ENCODE measurements around the gene CAMKMT.

GRCh38 chr2:44759823-44760222 lies 398.1 kb downstream of the CAMKMT start:
- TF ChIP-seq, protein P1, sequence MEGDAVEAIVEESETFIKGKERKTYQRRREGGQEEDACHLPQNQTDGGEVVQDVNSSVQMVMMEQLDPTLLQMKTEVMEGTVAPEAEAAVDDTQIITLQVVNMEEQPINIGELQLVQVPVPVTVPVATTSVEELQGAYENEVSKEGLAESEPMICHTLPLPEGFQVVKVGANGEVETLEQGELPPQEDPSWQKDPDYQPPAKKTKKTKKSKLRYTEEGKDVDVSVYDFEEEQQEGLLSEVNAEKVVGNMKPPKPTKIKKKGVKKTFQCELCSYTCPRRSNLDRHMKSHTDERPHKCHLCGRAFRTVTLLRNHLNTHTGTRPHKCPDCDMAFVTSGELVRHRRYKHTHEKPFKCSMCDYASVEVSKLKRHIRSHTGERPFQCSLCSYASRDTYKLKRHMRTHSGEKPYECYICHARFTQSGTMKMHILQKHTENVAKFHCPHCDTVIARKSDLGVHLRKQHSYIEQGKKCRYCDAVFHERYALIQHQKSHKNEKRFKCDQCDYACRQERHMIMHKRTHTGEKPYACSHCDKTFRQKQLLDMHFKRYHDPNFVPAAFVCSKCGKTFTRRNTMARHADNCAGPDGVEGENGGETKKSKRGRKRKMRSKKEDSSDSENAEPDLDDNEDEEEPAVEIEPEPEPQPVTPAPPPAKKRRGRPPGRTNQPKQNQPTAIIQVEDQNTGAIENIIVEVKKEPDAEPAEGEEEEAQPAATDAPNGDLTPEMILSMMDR (IDR thresholded peaks at IDR 0.05; ENCODE audit: low read length), result no peak
- no peak for TF ChIP-seq EZH2phosphoT487 (IDR thresholded peaks at IDR 0.05; ENCODE audit: low read length)
